ENCODE data around the gene HSF5.

DNA sequence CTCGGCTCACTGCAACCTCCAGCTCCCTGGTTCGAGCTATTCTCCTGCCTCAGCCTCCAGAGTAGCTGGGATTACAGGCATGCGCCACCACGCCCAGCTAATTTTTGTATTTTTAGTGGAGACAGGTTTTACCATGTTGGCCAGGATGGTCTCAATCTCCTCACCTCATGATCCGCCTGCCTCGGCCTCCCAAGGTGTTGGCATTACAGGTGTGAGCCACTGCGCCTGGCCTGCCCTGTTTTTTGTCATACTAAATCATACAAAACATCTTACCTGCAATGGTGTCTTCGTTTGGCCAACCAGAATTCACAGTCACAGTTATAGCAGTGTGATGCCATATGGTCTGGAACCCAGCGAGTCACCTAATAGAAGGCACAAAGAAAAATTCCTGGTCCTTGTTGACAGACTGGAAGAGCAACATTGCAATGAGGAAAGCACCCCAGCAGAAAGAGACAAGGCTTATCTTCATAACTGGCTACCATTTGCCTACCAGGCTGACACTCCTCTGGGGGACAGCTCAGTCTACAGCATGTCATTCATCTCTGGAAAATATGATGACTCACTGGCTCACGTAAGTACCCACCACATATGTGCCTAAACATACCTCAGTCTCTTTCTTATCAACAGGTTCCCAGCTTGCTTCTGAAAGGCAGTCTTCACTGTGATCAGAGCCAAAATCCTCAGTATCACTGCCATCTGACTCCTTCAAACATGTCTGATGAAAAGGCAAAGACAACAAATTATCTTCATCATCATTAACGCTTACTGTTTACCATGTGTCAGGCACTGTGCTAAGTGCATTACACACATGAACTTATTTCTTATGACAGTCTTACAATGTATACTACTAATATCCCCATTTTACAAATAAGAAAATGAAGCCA, 4.3 kb upstream of the HSF5 start:
- TF ChIP-seq, protein P1, sequence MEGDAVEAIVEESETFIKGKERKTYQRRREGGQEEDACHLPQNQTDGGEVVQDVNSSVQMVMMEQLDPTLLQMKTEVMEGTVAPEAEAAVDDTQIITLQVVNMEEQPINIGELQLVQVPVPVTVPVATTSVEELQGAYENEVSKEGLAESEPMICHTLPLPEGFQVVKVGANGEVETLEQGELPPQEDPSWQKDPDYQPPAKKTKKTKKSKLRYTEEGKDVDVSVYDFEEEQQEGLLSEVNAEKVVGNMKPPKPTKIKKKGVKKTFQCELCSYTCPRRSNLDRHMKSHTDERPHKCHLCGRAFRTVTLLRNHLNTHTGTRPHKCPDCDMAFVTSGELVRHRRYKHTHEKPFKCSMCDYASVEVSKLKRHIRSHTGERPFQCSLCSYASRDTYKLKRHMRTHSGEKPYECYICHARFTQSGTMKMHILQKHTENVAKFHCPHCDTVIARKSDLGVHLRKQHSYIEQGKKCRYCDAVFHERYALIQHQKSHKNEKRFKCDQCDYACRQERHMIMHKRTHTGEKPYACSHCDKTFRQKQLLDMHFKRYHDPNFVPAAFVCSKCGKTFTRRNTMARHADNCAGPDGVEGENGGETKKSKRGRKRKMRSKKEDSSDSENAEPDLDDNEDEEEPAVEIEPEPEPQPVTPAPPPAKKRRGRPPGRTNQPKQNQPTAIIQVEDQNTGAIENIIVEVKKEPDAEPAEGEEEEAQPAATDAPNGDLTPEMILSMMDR (conservative IDR thresholded peaks at IDR 0.05; ENCODE audit: low read length) = no peak
- no peak for TF ChIP-seq EZH2phosphoT487 (IDR thresholded peaks at IDR 0.05; ENCODE audit: borderline replicate concordance, low read depth, low read length)
